Vagina (tissue), 2 donors: ENCODE data around the gene CSRNP3. TPM values are rescaled to one million over a fixed set of nuclear protein-coding genes. Genes with fewer than 3 reads are reported as not detected.

Experiments
- DNase-seq, 2 donors: peaks; one replicate each; pipeline ENCODE4 v3.0.0-alpha.2; 2017; ENCODE audit errors: extremely low spot score in 2 of 2
- H3K27ac ChIP-seq: fragments of 200-600 bp; sonication (generic); one replicate; pipeline ENCODE4 v1.5.1; 2019
- H3K27me3 ChIP-seq: fragments of 200-600 bp; sonication (generic); one replicate; pipeline ENCODE4 v1.5.1; 2019
- H3K36me3 ChIP-seq, 2 donors: fragments of 200-600 bp; sonication (generic); one replicate each; pipeline ENCODE4 v1.5.1; 2017 to 2019
- H3K4me1 ChIP-seq: fragments of 200-600 bp; sonication (generic); one replicate; pipeline ENCODE4 v1.5.1; 2019
- H3K4me3 ChIP-seq, 2 donors: fragments of 200-600 bp; sonication (generic); 1 replicate in 1 of 2; 2 replicates in 1 of 2; pipeline ENCODE4 v1.5.1; 2016 to 2019
- H3K9me3 ChIP-seq: fragments of 200-600 bp; sonication (generic); one replicate; pipeline ENCODE4 v1.5.1; 2019
- CTCF ChIP-seq, 3 experiments: fragments of 450-650 bp in 2 of 3; fragments of 200-600 bp in 1 of 3; sonication (generic) in 1 of 3; IDR thresholded peaks; one replicate each; pipeline ENCODE4 v1.5.1; 2017 to 2019; ENCODE audit warnings: antibody characterized with exemption in 3 of 3, mild to moderate bottlenecking in 2 of 3, moderate library complexity in 2 of 3
- POLR2A ChIP-seq, 2 donors: fragments of 450-650 bp; IDR thresholded peaks; one replicate each; pipeline ENCODE4 v1.6.1; 2017; ENCODE audit warnings: antibody characterized with exemption in 2 of 2, mild to moderate bottlenecking in 2 of 2, moderate library complexity in 2 of 2
- POLR2AphosphoS5 ChIP-seq, 2 donors: sonication (generic); formaldehyde crosslinking; IDR thresholded peaks; one replicate each; pipeline ENCODE4 v1.9.0; 2017; ENCODE audit warnings: antibody characterized with exemption in 2 of 2, mild to moderate bottlenecking in 2 of 2, low read depth in 1 of 2; ENCODE audit not compliant: insufficient read depth in 1 of 2
- intact Hi-C: fragments of 100-400 bp; cut with DNase I; formaldehyde crosslinking; loops from one replicate; pipeline ENCODE4 v1.15.1; 2023
- total RNA-seq: library from RNA; depleted of rRNA; stranded (reverse); fragments of >200 nt; gene quantifications from one replicate; pipeline ENCODE4 v1.2.3, GENCODE V29; 2016

CSRNP3 gene
- total RNA-seq, 1 donor from 2014 or later, result 2.7 TPM

- Histone ChIP-seq H3K27ac (no peak overlapping the region), H3K4me1 (no peaks in the 10 kb centered on the region), H3K36me3 (no peaks in the 10 kb centered on the region), H3K9me3 (no peaks in the 10 kb centered on the region), H3K4me3 (no peak overlapping the region), H3K27me3 (no peaks in the 10 kb centered on the region)
- DNase-seq, result no peak
- no peak for TF ChIP-seq CTCF (IDR thresholded peaks at IDR 0.05)
- no peak for TF ChIP-seq POLR2AphosphoS5 (IDR thresholded peaks at IDR 0.05; ENCODE audit: insufficient read depth in 1 of 2, low read depth in 1 of 2)
- TF ChIP-seq POLR2A (IDR thresholded peaks at IDR 0.05), result no peak
- intact Hi-C loops, result no loop called here
These were observed 15.9 kb upstream of the CSRNP3 start for GRCh38 chr2:165453561-165454094.

- Histone ChIP-seq H3K27me3 (no peaks in the 10 kb centered on the region), H3K4me1 (no peaks in the 10 kb centered on the region), H3K36me3 (no peaks in the 10 kb centered on the region), H3K27ac (no peak overlapping the region), H3K4me3 (no peak overlapping the region), H3K9me3 (no peaks in the 10 kb centered on the region)
- intact Hi-C loops, result no loop called here
- no peak for DNase-seq
- TF ChIP-seq POLR2A (IDR thresholded peaks at IDR 0.05) (no peak), POLR2AphosphoS5 (IDR thresholded peaks at IDR 0.05; ENCODE audit: insufficient read depth in 1 of 2, low read depth in 1 of 2) (no peak), CTCF (IDR thresholded peaks at IDR 0.05) (no peak)
These were observed 14.6 kb upstream of the CSRNP3 start for GRCh38 chr2:165454905-165455304.

- Histone ChIP-seq H3K36me3 (no peaks in the 10 kb centered on the region), H3K4me3 (no peak overlapping the region), H3K9me3 (no peaks in the 10 kb centered on the region), H3K27me3 (no peaks in the 10 kb centered on the region), H3K27ac (no peak overlapping the region), H3K4me1 (no peaks in the 10 kb centered on the region)
- TF ChIP-seq POLR2AphosphoS5 (IDR thresholded peaks at IDR 0.05; ENCODE audit: insufficient read depth in 1 of 2, low read depth in 1 of 2) (no peak), POLR2A (IDR thresholded peaks at IDR 0.05) (no peak), CTCF (IDR thresholded peaks at IDR 0.05) (no peak)
- no peak for DNase-seq
- intact Hi-C loops, result no loop called here
These were observed 13.5 kb upstream of the CSRNP3 start for GRCh38 chr2:165456027-165456426.

GRCh38 chr2:165462443-165462842 lies 7.1 kb upstream of the CSRNP3 start:
- intact Hi-C loops, result no loop called here
- no peaks in the 10 kb centered on the region for H3K4me1 ChIP-seq
- H3K4me3 ChIP-seq, result no peak overlapping the region
- TF ChIP-seq CTCF (IDR thresholded peaks at IDR 0.05) (no peak), POLR2A (IDR thresholded peaks at IDR 0.05) (no peak), POLR2AphosphoS5 (IDR thresholded peaks at IDR 0.05; ENCODE audit: insufficient read depth in 1 of 2, low read depth in 1 of 2) (no peak)
- H3K27me3 ChIP-seq, result no peaks in the 10 kb centered on the region
- no peaks in the 10 kb centered on the region for H3K36me3 ChIP-seq
- H3K9me3 ChIP-seq, result no peaks in the 10 kb centered on the region
- H3K27ac ChIP-seq, result no peak overlapping the region
- DNase-seq, result no peak

- Histone ChIP-seq H3K36me3 (no peaks in the 10 kb centered on the region), H3K4me3 (no peak overlapping the region), H3K27me3 (no peaks in the 10 kb centered on the region), H3K27ac (no peak overlapping the region), H3K4me1 (peaks cover 12% of the 10 kb centered on the region), H3K9me3 (no peaks in the 10 kb centered on the region)
- TF ChIP-seq CTCF (IDR thresholded peaks at IDR 0.05), result no peak
- no peak for TF ChIP-seq POLR2AphosphoS5 (IDR thresholded peaks at IDR 0.05; ENCODE audit: insufficient read depth in 1 of 2, low read depth in 1 of 2)
- TF ChIP-seq POLR2A (IDR thresholded peaks at IDR 0.05), result no peak
- intact Hi-C loops, result no loop called here
- DNase-seq, result no peak
These were observed 3.1 kb upstream of the CSRNP3 start for GRCh38 chr2:165466386-165466785.
